Transverse colon (tissue), 4 donors: ENCODE measurements around the gene CA12. TPM values are rescaled to one million over a fixed set of nuclear protein-coding genes. Genes with fewer than 3 reads are reported as not detected.

Experiments used
- DNase-seq: peaks from one replicate; pipeline ENCODE4 v3.0.0-alpha.2; 2019
- H3K27ac ChIP-seq, 4 donors: fragments of 200-600 bp; sonication (generic); 2 replicates each; pipeline ENCODE4 v1.5.1; 2016 to 2018; ENCODE audit warnings: inconsistent platforms in 4 of 4
- H3K27me3 ChIP-seq: fragments of 200-600 bp; sonication (generic); 2 replicates; pipeline ENCODE4 v1.5.1; 2017; ENCODE audit warnings: inconsistent platforms
- H3K36me3 ChIP-seq, 4 donors: fragments of 200-600 bp; sonication (generic); 2 replicates each; pipeline ENCODE4 v1.5.1; 2017 to 2019; ENCODE audit warnings: inconsistent platforms in 4 of 4
- H3K4me1 ChIP-seq, 4 donors: fragments of 200-600 bp; sonication (generic); 2 replicates each; pipeline ENCODE4 v1.5.1; 2017 to 2020; ENCODE audit warnings: inconsistent platforms in 4 of 4
- H3K4me3 ChIP-seq, 4 donors: fragments of 200-600 bp; sonication (generic); 1 replicate in 1 of 4; 2 replicates in 3 of 4; pipeline versions ENCODE4 v1.5.1 to v1.6.1; 2017 to 2019; ENCODE audit warnings: inconsistent platforms in 4 of 4
- H3K9me3 ChIP-seq, 2 donors: fragments of 200-600 bp; sonication (generic); 2 replicates each; pipeline ENCODE4 v1.5.1; 2017 to 2019; ENCODE audit warnings: inconsistent platforms in 2 of 2
- CTCF ChIP-seq, 5 experiments: fragments of 200-600 bp in 3 of 5; fragments of 450-650 bp in 2 of 5; sonication (generic) in 3 of 5; IDR thresholded peaks; 1 replicate in 2 of 5; 2 replicates in 3 of 5; pipeline ENCODE4 v1.5.1; 2016 to 2017; ENCODE audit warnings: antibody characterized with exemption in 5 of 5, inconsistent platforms in 3 of 5, mild to moderate bottlenecking in 2 of 5, moderate library complexity in 1 of 5
- EP300 ChIP-seq: sonication (generic); formaldehyde crosslinking; IDR thresholded peaks from one replicate; pipeline ENCODE4 v1.6.1; 2017; ENCODE audit warnings: antibody characterized with exemption, low read depth
- POLR2A ChIP-seq: fragments of 450-650 bp; IDR thresholded peaks from one replicate; pipeline ENCODE4 v1.6.1; 2016; ENCODE audit warnings: antibody characterized with exemption, mild to moderate bottlenecking, moderate library complexity
- POLR2AphosphoS5 ChIP-seq, 3 donors: sonication (generic); formaldehyde crosslinking; IDR thresholded peaks; one replicate each; pipeline ENCODE4 v1.6.1; 2016; ENCODE audit warnings: antibody characterized with exemption in 3 of 3
- WGBS, 2 donors: methylation state at CpG; one replicate each; pipeline ENCODE4 v1.1.5; 2018; ENCODE audit warnings: low coverage in 1 of 2; 5-methylcytosine and 5-hydroxymethylcytosine counted together
- in situ Hi-C, 4 donors: fragments of 200-750 bp; cut with MboI; loops; one replicate each; pipeline versions ENCODE4 v1.15.0 to v1.15.1; 2017; ENCODE audit warnings: low sequenced_read_pairs in 3 of 4, low pct_ligation_motif_present in 1 of 4, low pct_unique_long_range_greater_than_20kb in 1 of 4
- intact Hi-C: fragments of 100-400 bp; cut with DNase I; formaldehyde crosslinking; loops from one replicate; pipeline ENCODE4 v1.15.1; 2023; ENCODE audit warnings: low total_unique reads
- total RNA-seq, 4 donors: library from RNA; depleted of rRNA; stranded (reverse); fragments of >200 nt; gene quantifications; one replicate each; pipeline ENCODE4 v1.1.0, GENCODE V29; 2016

CA12 gene
- total RNA-seq, 4 donors from 2014 or later, result 121 to 392 (median 329) TPM

- H3K4me3 ChIP-seq, result no peak overlapping the region
- no peak overlapping the region for H3K27ac ChIP-seq
- intact Hi-C loops, result no loop called here
- no peaks in the 10 kb centered on the region for H3K27me3 ChIP-seq
- DNase-seq, result no peak
- 89 to 100% methylated on average over 1 to 10 of the region's 10 CpGs for WGBS, 2 donors
- peaks cover 0 to 11% (median 5%) of the 10 kb centered on the region in 4 donors for H3K36me3 ChIP-seq
- H3K9me3 ChIP-seq, result no peaks in the 10 kb centered on the region
- H3K4me1 ChIP-seq, result no peaks in the 10 kb centered on the region
- in situ Hi-C loops, result no loop called here
- no peak for TF ChIP-seq POLR2AphosphoS5 (IDR thresholded peaks at IDR 0.05)
- TF ChIP-seq EP300, result no peak
- no peak for TF ChIP-seq POLR2A
- no peak for TF ChIP-seq CTCF (IDR thresholded peaks at IDR 0.05)
Observed at GRCh38 chr15:63339006-63339766, 42.5 kb downstream of the CA12 start.

- in situ Hi-C loops (no loop called here), intact Hi-C loops (no loop called here)
- TF ChIP-seq POLR2A, result no peak
- no peak for TF ChIP-seq POLR2AphosphoS5 (IDR thresholded peaks at IDR 0.05)
- TF ChIP-seq EP300, result no peak
- TF ChIP-seq CTCF (IDR thresholded peaks at IDR 0.05), result no peak
- Histone ChIP-seq H3K9me3 (no peaks in the 10 kb centered on the region), H3K27ac (no peak overlapping the region), H3K27me3 (no peaks in the 10 kb centered on the region), H3K4me1 (no peaks in the 10 kb centered on the region), H3K4me3 (no peak overlapping the region), H3K36me3 (peaks cover 0 to 11% (median 5%) of the 10 kb centered on the region in 4 donors)
- no peak for DNase-seq
Observed at GRCh38 chr15:63338170-63338569, 43.5 kb downstream of the CA12 start.

- H3K4me1 ChIP-seq, result no peaks in the 10 kb centered on the region
- peaks cover 0 to 11% (median 5%) of the 10 kb centered on the region in 4 donors for H3K36me3 ChIP-seq
- no peaks in the 10 kb centered on the region for H3K27me3 ChIP-seq
- intact Hi-C loops, result no loop called here
- no peak for TF ChIP-seq EP300
- TF ChIP-seq CTCF (IDR thresholded peaks at IDR 0.05), result no peak
- no peak for TF ChIP-seq POLR2AphosphoS5 (IDR thresholded peaks at IDR 0.05)
- TF ChIP-seq POLR2A, result no peak
- no peak overlapping the region for H3K27ac ChIP-seq
- in situ Hi-C loops, result no loop called here
- no peak for DNase-seq
- H3K9me3 ChIP-seq, result no peaks in the 10 kb centered on the region
- no peak overlapping the region for H3K4me3 ChIP-seq
- 74 to 89% methylated on average over 4 of the region's 4 CpGs for WGBS, 2 donors
Observed at GRCh38 chr15:63337046-63337445, 44.6 kb downstream of the CA12 start.

GRCh38 chr15:63335543-63336240, 46.0 kb downstream of the CA12 start:
- H3K4me3 ChIP-seq, result no peak overlapping the region
- no peaks in the 10 kb centered on the region for H3K27me3 ChIP-seq
- H3K4me1 ChIP-seq, result peaks cover 0 to 4% (median 0%) of the 10 kb centered on the region in 4 donors
- no peak for DNase-seq
- in situ Hi-C loops, result no loop called here
- H3K9me3 ChIP-seq, result no peaks in the 10 kb centered on the region
- TF ChIP-seq POLR2A (no peak), EP300 (no peak), POLR2AphosphoS5 (IDR thresholded peaks at IDR 0.05) (no peak)
- WGBS, 2 donors, result 77 to 100% methylated on average over 1 to 8 of the region's 8 CpGs
- no peak overlapping the region for H3K27ac ChIP-seq
- H3K36me3 ChIP-seq, result peaks cover 0 to 10% (median 2%) of the 10 kb centered on the region in 4 donors
- intact Hi-C loops, result no loop called here
